GM21390 (cell line): ENCODE measurements around the gene NOTO.
"Not testable (repeated sequence)": the region's sequence is repeated elsewhere in the genome, so short reads cannot be mapped to it uniquely, and the experiment has no call there.

Experiments used
- ATAC-seq: cut with Tn5 transposase; IDR thresholded peaks from one replicate; pipeline ENCODE4 v1.9.1; 2021; ENCODE audit not compliant: unreplicated experiment

The NOTO gene

GRCh38 chr2:73197579-73197978, 4.8 kb upstream of the NOTO start:
- no peak for ATAC-seq

GRCh38 chr2:73200281-73200680, 2.1 kb upstream of the NOTO start:
- not testable (repeated sequence) for ATAC-seq

GRCh38 chr2:73203055-73203681, 794 bp downstream of the NOTO start:
- ATAC-seq = no peak

GRCh38 chr2:73205611-73206010, 3.2 kb downstream of the NOTO start:
- ATAC-seq = no peak

GRCh38 chr2:73208258-73208657, 5.9 kb downstream of the NOTO start:
- no peak for ATAC-seq

GRCh38 chr2:73210019-73210418, 7.6 kb downstream of the NOTO start:
- ATAC-seq = no peak

GRCh38 chr2:73210696-73211095, 8.3 kb downstream of the NOTO start:
- no peak for ATAC-seq

GRCh38 chr2:73212098-73212447, 9.7 kb downstream of the NOTO start:
- ATAC-seq = no peak

- ATAC-seq = peak; percentile 61
Measured at GRCh38 chr2:73212448-73213176, 10.2 kb downstream of the NOTO start.

- peak; percentile 91 for ATAC-seq
Measured at GRCh38 chr2:73214120-73215035, 12.0 kb downstream of the NOTO start, which contains the start of gene SMYD5. Gene SMYD5 (plus strand): TSS chr2:73214245. CDS start chr2:73214267, 22 bp downstream.

GRCh38 chr2:73215254-73215653, 12.9 kb downstream of the NOTO start:
- no peak for ATAC-seq

- no peak for ATAC-seq
Measured at GRCh38 chr2:73217160-73217559, 14.8 kb downstream of the NOTO start.

GRCh38 chr2:73217826-73218225, 15.5 kb downstream of the NOTO start:
- ATAC-seq = no peak

GRCh38 chr2:73218298-73218697, 15.9 kb downstream of the NOTO start:
- ATAC-seq = no peak

GRCh38 chr2:73223821-73224220, 21.4 kb downstream of the NOTO start:
- ATAC-seq = no peak

GRCh38 chr2:73225513-73226360, 23.4 kb downstream of the NOTO start:
- no peak for ATAC-seq

- ATAC-seq = no peak
Measured at GRCh38 chr2:73227086-73227485, 24.7 kb downstream of the NOTO start.

- no peak for ATAC-seq
Measured at GRCh38 chr2:73228631-73229030, 26.3 kb downstream of the NOTO start.

GRCh38 chr2:73232403-73233153, 30.2 kb downstream of the NOTO start:
- ATAC-seq = peak; percentile 2
